ENCODE measurements around the gene ORC5.

- no peak for TF ChIP-seq CTCF (IDR thresholded peaks at IDR 0.05; ENCODE audit: low read depth, low read length)
- TF ChIP-seq EZH2phosphoT487 (IDR thresholded peaks at IDR 0.05; ENCODE audit: low read depth): no peak
Observed at GRCh38 chr7:104225451-104225850, 17.6 kb upstream of the ORC5 start.

All from OCI-LY3 (cell line).